K562 treated with DMSO at 1 percent for 48 hours (cell line): Measurements from ENCODE around the gene ZP3. TPM values are rescaled to one million over a fixed set of nuclear protein-coding genes. Genes with fewer than 3 reads are reported as not detected.

Source experiments
- total RNA-seq: library from RNA; unstranded; fragments of 300-600 nt; gene quantifications from 2 replicates; pipeline ENCODE4 v1.2.3, GENCODE V29; 2022; ENCODE audit warnings: low replicate concordance; ENCODE audit errors: extremely low read depth

The ZP3 gene
- total RNA-seq: not detected in 2 replicates

DNA sequence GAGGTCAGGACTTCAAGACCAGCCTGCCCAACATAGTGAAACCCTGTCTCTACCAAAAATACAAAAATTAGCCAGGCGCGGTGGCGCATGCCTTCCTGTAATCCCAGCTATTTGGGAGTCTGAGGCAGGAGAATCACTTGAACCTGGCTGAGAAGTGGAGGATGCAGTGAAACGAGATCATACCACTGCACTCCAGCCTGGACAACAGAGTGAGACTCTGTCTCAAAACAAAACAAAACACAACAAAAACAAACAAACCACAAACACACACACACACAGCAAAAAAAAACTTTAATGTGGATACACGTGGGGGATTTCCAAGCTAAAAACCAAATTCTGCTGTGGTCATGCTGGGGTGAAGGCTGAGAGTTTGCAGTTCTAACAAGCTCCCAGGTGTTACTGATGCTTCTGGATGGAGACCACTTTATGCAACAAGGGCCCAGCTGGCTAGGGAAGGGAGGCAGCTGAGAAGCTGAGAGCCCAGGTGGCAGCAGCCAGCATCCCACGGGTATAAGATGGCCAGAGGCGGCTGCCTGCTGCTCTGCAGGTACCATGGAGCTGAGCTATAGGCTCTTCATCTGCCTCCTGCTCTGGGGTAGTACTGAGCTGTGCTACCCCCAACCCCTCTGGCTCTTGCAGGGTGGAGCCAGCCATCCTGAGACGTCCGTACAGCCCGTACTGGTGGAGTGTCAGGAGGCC is at the start of gene ZP3:
TSS of gene ZP3 (plus strand) at position 538 of the 699 bp plus-strand sequence. CDS start at position 553, 15 bp downstream.

DNA sequence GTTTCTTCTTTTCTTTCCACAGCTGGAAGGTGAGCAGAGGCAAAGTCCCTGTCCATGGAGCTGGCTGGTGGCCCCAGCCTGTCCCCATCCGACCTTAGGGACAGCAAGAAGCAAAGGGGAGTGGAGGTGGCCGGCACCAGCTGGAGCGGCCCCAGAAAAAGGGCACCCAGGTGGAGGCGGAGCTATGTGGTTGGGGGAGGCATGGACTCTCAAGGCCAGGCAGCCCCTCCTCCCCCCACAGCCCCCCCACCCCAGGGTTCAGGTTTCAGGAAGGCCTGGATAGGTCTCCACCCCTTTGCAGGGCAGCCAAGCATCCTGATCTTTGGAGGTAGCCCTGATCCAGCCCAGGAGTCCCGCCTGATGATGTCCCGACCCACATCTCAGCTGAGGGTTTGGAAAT is 15.2 kb upstream of the ZP3 start, which contains the start of gene SSC4D:
TSS of gene SSC4D (minus strand) at position 161 of the 400 bp plus-strand sequence. CDS start 5,258 bp downstream, outside the sequence.

DNA sequence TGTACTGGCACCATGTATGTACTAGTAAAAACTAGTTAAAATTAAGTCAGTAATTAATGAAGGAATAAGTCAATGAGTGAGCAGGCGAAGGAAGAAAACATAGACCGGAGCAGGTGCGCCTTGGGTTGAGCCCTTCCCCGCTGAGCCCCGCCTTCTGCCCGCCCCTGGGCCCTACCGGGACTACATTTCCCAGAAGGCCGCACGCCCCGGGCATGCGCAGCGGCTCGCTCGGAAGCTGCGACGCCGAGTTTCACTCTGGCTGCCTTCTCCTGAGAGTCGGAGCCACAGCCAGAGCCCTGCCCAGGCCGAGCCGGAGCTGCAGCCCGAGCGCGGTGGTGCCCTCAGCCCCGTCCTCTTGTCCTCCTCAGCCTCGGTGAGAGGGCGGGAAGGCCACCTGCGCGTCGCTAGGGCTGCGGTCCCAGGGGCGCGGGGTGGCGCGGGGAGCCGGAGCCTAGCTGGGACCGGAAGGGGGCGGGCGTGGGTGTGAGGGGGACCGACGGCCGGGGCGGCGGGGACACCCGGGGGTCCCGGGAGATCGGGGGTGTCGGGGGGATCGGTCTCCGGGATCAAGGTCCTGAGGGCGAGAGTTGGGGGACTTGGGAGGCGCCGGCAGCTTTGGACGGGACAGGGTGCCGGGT is 36.8 kb downstream of the ZP3 start, which contains the start of gene DTX2:
TSS of gene DTX2 (plus strand) at position 246 of the 638 bp plus-strand sequence. CDS start 18,801 bp downstream, outside the sequence.

Other genes with a start within 250 kb of the ZP3 start
- not detected in 2 replicates for gene SRRM3, start 223.1 kb upstream of the ZP3 start, total RNA-seq
- gene HSPB1, start 122.3 kb upstream of the ZP3 start, total RNA-seq: 595 TPM in 1 of 2 replicates, not detected in the other
- 130 TPM in 1 of 2 replicates, not detected in the other for gene YWHAG, start 66.0 kb upstream of the ZP3 start, total RNA-seq
- not detected in 2 replicates for gene SSC4D, start 15.3 kb upstream of the ZP3 start, total RNA-seq
- not detected in 2 replicates for gene DTX2, start 36.8 kb downstream of the ZP3 start, total RNA-seq
- gene UPK3B, start 85.6 kb downstream of the ZP3 start, total RNA-seq: not detected in 2 replicates
- not detected in 2 replicates for gene SPDYE16, start 118.3 kb downstream of the ZP3 start, total RNA-seq
- gene POMZP3, start 202.3 kb downstream of the ZP3 start, total RNA-seq: not detected in 2 replicates